Posterior vena cava (tissue), 2 donors: ENCODE results near the gene ITGB8. TPM values are rescaled to one million over a fixed set of nuclear protein-coding genes. Genes with fewer than 3 reads are reported as not detected.
A peak's percentile ranks its signal among the peaks of the same experiment; 100 is the strongest.

Experiments
- DNase-seq: peaks from one replicate; pipeline ENCODE4 v3.0.0-alpha.2; 2020; ENCODE audit warnings: low spot score
- intact Hi-C, 2 donors: fragments of 100-400 bp; cut with DNase I; formaldehyde crosslinking; loops; one replicate each; pipeline versions ENCODE4 v1.14.1 to v1.14.2; 2022 to 2023
- total RNA-seq, 2 donors: library from RNA; stranded (reverse); fragmentation: NEBNext Ultra II Directional; extraction: Animal tissue kit (Norgen Biotek cat#: 25700); gene quantifications; one replicate each; pipeline ENCODE4 v1.2.1, GENCODE V29; 2021
- donor health status: DM: yes; HTN: yes; CAD: no.
- donor health status: DM: yes; HTN: yes; CAD: no.

Gene ITGB8
- total RNA-seq, 2 donors from 2014 or later: 12.8 to 13.6 TPM

DNA sequence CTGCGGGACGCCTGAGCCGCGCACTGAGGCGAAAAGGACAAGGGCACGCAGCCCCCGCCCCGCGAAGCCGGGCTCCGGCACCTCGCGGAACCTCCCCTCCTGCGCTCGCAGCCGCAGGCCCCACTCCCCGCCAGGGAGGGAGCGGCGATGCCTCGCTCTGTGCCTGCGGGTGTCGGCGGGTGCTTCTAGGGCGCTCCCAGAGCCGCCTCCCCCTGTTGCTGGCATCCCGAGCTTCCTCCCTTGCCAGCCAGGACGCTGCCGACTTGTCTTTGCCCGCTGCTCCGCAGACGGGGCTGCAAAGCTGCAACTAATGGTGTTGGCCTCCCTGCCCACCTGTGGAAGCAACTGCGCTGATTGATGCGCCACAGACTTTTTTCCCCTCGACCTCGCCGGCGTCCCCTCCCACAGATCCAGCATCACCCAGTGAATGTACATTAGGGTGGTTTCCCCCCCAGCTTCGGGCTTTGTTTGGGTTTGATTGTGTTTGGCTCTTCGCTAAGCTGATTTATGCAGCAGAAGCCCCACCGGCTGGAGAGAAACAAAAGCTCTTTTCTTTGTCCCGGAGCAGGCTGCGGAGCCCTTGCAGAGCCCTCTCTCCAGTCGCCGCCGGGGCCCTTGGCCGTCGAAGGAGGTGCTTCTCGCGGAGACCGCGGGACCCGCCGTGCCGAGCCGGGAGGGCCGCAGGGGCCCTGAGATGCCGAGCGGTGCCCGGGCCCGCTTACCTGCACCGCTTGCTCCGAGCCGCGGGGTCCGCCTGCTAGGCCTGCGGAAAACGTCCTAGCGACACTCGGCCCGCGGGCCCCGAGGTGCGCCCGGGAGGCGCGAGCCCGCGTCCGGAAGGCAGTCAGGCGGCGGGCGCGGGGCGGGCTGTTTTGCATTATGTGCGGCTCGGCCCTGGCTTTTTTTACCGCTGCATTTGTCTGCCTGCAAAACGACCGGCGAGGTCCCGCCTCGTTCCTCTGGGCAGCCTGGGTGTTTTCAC lies 519 bp downstream of the ITGB8 start:
- DNase-seq: peak; percentile 84
- intact Hi-C loops: no loop called here

DNA sequence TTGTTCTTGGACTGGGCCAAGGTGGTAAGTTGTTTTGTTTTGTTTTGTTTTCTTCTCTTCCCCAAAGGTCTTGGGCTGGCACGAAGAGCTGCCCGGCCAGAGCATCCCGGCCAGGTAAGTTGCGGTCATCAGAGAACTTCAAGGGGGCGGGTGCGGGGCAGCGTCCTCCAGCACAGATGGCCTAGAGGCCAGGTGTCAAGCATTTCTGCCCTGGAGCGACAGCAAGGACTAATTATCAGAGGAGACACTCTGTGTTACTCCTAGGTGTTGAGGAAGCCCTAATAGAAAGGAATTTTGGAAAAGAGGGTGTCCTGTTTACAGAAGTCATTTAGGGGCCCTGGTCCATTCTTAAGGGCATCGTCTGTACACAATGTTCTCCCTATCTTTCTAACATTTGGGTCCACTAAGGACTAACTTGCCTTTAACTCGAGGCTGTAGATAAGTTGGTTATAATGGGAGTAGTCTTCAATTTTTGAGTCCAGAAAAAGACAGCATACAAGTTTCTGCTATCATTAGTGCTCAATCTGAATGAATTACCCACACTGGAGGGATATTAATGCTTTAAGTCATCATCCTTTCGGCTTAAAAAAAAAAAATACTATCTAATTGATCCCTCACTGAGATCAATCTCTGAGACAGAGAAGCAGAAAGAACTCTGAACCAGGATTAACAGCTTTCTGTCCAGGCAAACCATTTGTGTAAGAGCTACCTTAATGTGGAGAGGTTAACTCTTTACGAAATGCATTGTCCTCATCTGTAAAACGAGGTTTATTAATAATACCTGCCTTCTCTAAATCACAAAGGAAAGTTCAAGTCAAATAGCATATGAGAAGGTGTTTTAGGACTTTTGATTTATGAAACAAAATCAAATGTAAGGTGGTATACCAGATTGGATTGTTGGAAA lies 1.5 kb downstream of the ITGB8 start:
- no peak for DNase-seq
- intact Hi-C loops: no loop called here

DNA sequence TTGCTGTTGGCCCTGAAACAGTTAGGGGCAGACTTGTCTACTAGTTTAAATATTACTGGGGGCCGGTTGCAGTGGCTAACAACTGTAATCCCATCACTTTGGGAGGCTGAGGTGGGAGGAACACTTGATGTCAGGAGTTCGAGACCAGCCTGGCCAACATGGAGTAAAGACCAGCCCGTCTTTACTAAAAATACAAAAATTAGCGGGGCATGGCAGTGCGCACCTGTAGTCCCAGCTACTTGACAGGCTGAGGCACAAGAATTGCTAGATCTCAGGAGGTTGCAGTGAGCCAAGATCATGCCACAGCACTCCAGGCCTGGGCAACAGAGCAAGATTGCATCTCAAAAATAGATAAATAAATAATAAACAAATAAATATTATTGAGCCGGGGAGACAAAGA lies 7.6 kb downstream of the ITGB8 start:
- no peak for DNase-seq
- intact Hi-C loops: loop anchor here in 1 of 2 donors (5.0 kb wide), 1 partner anchor 1036 kb away; no protein-coding TSS in a partner anchor

DNA sequence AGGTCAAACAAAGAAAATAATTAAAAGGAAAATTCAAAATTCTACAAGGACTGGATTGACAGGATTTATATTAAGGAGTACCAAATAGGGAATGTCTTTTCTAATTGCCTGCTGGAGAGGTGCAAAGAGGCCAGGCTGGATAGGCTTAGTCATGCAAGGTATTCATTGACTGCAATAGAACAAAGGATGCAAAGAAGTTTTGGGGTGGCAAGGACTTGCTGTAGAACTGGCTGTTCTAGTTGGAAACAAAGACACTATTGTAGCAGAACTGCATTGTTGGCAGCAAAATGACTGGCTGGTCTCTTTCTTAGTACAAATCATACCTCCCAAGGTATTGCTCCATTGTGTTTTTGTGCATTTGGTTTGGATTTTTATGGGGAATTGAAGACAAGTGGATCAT lies 10.1 kb downstream of the ITGB8 start:
- no peak for DNase-seq
- intact Hi-C loops: no loop called here

DNA sequence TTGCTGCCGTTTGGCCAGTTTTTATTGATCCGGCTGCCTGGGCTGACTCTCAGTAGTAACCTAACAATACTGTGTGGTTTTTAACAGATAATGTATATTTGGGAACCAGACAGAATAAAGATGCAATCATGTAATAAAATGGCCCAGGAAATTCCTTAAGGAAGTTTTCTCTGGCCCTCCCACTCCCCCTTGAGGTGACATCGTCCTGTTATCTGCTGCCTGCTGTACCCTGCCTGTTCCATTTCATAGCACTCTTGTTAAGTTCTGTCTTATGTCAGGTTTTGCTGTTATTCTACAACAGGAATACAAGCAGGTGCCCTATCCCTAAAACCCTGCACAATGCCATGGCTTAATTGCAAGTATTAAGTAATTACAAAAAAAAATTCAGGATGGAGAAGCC lies 12.5 kb downstream of the ITGB8 start:
- intact Hi-C loops: no loop called here

DNA sequence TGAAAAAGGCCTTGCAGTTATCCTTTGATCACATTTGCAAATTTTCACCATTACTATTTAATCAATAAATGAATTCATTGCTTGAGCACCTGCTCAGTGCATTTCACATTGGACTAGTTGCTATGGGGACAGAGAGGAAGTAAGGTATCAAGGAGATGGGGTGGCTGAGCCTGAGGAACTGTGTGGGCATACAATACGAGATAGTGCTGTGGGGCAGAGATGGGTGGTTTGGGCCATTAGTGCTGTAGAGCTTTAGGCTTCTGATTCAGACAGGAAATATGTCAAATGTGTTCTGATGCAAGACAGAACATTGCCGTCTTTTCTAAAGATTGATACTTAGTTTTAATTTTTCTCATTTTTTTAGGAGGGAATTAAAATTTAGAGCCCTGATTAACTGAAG lies 13.2 kb downstream of the ITGB8 start:
- intact Hi-C loops: no loop called here

More for the DNA sequence above, 12.5 kb downstream of the ITGB8 start:
- no peak for DNase-seq

DNA sequence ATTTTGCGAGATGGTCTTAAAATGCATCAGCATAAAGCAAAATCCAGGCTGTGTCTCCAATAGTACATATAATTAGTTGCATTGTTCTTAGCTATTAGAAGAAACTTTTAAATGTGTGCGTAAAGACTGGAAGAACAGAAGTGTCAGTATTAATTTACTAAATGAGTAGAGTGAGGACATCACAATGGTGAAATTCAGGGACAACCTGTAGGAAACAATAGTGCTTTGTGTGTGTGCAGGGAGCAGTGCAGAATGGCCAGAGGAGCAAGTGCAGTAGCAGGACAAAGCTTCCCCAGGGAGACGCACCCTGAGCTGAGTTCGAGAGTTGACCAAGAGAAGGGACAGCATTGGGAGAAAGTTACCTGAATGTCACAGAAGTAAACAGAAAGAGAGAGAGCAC lies 13.7 kb downstream of the ITGB8 start:
- DNase-seq: peak; percentile 43
- intact Hi-C loops: no loop called here

More for the DNA sequence above, 13.2 kb downstream of the ITGB8 start:
- no peak for DNase-seq

DNA sequence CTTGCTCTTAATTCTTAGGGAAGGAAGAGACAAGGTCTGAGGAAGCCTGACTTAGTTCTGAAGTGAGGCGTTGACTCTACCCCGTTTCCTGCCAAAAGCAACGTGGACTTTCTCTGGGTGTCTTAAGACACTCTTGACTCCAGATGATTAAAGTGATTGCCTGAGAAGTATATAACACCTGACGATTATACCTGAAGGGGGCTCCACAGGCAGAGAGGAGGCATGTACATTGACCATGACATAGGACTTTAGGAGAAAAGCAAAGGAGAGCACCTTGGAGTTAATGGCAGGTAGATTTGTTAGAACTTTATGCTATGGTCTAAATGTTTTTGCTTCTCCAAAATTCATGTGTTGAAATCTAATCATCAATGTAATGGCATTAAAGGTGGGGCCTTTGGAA lies 15.9 kb downstream of the ITGB8 start:
- intact Hi-C loops: no loop called here
- no peak for DNase-seq

DNA sequence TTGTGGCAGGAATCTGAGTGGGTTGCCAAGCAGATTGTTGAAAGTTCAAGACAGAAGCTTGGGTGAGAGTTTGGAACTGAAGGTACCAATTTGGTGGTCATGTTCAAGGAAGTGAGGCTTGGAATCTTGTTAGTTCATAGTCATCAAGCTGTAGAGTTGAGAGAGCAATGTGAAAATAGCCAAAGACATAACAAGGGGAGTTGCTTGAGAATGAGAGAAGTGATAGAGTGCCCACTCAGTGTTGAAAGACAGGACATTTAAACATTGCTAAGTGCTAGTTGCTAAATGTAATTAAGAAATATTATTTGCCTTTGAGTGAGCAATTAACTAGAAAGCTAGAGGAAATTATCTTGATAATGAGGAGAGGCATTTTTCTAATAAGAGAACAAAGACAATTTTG lies 17.0 kb downstream of the ITGB8 start:
- intact Hi-C loops: no loop called here
- DNase-seq: no peak

DNA sequence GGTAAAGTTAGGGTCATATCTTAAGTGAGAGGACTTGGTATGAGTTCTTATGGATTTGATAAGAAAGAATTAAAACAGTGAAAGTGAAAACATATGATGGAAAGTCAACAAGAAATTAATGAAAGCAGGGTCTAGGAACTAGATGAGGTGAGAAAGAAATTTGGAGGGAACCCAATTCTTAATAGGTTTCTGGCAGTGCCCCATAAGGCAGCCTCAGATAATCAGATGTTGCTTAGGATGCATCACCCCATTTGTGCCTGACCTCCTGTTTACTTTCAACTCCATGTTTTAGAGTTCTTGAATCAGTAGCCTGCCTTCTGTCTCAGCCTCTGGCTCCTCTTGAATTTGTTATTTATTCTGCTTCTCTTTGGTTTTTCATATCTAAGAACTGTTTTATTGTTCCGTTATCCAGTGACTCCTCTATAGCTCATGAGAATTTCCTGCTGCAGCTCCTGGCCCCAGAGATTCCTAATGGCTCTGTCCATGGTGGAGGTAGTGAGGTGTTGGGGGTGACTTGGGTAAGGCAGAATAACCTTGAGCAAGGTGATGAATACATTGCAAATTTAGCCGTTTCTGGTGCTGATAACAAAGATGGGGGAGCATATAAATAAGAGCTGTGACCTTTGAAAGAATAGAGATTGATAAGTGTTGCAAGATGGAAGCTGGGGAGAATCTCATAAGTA lies 17.6 kb downstream of the ITGB8 start:
- DNase-seq: no peak

DNA sequence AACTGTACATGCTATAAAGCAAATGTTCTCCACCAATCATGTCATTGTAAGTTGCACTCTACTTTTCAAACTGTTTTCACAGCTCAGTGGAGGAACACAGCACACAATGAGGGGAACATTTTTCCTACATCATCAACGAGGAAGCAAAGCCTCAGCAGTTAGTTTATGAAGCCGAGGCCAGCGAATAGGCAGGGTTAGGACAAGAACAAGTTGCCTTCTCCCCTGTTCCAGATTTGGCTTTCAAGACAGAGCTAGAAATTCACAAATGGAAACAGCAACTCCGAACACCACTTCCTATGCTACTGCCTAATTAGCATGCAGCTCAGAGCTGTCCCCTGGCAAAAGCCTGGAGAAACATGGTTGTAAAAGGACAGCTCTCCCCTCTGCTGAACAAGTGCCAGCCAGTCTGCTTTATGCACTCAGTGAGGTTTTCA lies 19.8 kb downstream of the ITGB8 start:
- intact Hi-C loops: loop anchor here in 1 of 2 donors (10.0 kb wide), 1 partner anchor 54 kb away; no protein-coding TSS in a partner anchor
- no peak for DNase-seq

More for the DNA sequence above, 17.6 kb downstream of the ITGB8 start:
- intact Hi-C loops: no loop called here

DNA sequence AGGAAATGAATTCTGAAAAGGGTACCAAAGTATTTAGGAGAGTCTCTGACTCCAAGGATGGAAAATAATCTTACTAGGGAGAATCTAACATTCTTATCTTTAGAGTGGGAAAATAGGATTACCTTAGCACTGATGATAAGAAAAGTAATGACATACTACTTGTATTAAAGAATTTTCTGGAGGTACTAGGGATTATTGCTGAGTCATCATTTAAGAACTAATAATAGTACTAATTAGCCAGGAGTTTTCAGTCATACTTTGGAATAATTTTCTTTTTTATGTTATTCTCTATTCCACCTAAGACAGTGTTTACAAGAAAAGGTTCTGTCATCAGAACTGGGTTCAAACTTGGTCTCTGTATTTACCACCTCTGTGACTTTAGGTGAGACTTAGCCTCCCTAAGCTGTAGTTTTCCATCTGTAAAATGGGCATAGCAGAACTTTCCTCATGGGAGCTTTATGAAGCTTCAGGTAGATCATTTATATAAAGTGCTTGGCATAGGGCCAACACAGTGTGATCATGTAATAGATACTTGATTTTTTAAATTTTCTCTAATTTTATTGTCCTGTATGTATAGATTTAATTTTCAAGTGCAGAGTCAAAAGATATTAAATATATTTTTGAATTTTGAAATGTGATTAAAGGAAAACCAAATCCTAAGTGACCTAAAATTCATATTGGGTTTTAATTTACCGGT lies 20.4 kb downstream of the ITGB8 start:
- no peak for DNase-seq
- intact Hi-C loops: loop anchor here in 1 of 2 donors (10.0 kb wide), 1 partner anchor 54 kb away; no protein-coding TSS in a partner anchor

DNA sequence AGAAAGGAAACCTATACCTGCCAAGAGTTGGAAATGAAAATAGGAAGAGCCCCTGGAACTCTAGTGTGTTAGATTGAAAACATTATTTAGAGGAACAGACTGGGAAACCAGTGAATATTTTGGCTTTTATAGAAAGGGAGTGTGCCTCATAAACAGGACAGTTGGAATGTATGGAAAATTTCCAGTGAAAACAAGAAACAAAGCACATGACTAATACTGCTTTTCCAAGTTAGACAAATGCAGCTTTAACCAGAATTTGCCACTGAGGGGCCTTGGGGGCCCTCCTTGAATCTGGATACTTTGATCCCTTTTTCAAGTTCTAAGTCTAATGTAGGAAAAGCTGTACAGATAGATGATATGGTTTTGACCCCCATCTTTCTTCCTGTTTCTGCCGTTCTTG lies 21.2 kb downstream of the ITGB8 start:
- no peak for DNase-seq
- intact Hi-C loops: loop anchor here in 1 of 2 donors (10.0 kb wide), 1 partner anchor 53 kb away; no protein-coding TSS in a partner anchor

DNA sequence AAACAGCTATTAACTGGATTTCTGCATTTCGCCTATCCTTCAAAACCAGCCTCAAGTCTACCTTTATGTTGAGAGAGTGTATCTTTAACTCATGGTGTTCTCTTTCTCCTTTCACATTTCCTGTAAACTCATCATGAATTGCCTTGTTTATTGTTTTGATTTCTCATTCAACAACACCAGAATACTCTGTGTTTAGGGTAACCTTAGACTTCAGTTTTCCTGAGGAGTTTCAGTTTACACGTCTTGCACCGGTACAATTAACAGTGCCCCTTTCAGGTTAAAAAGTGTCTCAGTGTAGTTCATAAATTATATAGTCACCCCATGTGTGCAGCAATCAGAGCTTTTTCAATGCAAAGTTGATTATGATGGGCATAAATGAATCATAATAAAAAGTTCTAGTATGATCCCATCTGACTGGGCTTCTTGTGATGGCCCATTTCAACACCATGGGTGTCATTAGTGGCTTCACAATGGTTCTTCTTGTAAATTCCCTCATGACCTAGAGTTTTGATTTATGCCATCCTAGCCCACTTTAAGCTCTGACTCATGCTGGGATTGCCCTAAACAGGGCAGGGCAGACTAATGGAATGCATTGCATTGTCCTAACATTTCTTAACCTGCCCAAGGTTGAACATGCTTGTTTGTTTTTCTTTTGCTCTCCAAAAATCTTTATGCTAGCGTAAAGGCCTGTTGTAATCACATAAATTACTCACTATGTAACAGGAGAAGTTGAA lies 22.0 kb downstream of the ITGB8 start:
- intact Hi-C loops: loop anchor here in 1 of 2 donors (10.0 kb wide), 1 partner anchor 52 kb away; no protein-coding TSS in a partner anchor
- DNase-seq: no peak

DNA sequence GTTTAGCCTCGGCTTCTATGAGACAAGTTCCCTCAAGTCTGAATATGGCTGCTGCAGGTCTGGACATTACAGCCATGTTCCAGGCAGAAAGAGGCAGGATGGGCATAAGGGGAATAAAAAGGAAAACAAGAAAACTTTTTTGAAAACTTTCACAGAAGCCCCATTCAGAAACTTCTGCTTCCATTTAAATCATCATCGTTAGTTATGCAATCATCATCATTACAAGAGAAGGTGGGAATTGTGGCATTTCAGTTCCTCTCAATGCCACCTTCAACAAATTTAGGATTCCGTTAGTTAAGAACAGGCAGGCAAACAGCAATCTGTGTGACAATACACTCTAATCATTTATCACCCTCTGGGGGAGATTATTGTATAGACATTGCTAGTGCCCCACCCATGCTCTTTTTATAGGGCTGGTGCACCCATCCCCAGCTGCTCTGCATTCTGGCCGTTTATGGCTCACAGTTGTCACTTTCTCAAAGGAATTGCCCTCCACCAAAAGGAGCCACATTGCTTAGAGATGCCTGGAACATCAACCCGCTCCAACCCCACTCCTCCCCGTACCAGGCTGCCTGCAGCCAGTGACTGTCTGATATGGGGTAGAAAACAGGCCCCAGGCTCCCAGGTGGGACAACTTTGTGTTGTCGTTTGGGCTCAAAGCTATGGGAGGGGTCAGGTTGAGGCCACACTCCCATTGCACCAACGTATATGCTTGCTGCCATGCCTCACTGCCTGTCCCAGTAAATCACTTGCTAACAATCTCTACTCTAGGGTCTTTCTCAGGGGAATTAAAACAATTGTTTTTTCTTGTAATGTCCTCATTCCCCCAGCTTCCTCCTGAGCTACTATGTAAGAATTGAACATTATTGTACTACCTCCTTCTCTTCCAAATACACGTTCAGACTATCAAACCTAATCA lies 24.2 kb downstream of the ITGB8 start:
- DNase-seq: no peak
- intact Hi-C loops: loop anchor here in 1 of 2 donors (10.0 kb wide), 1 partner anchor 50 kb away; no protein-coding TSS in a partner anchor

DNA sequence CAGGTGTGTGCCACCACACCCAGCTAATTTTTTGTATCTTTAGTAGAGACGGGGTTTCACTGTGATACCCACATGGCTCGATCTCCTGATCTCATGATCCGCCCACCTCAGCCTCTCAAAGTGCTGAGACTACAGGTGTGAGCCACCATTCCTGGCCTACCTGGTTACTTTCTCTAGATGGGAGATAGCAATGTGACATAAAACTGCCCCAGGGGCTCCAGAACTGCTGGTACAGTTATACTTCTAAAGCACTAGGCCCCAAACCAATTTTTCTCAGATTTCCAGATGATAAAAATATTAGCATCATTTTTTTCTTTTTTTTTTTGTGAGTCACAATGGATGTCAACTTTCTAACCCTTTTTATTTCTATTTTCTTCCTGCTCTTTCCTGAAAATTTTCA lies 27.4 kb downstream of the ITGB8 start:
- DNase-seq: no peak
- intact Hi-C loops: loop anchor here in 1 of 2 donors (10.0 kb wide), 1 partner anchor 47 kb away; no protein-coding TSS in a partner anchor
